ENCODE data around the gene HECW1.

The HECW1 gene

DNA sequence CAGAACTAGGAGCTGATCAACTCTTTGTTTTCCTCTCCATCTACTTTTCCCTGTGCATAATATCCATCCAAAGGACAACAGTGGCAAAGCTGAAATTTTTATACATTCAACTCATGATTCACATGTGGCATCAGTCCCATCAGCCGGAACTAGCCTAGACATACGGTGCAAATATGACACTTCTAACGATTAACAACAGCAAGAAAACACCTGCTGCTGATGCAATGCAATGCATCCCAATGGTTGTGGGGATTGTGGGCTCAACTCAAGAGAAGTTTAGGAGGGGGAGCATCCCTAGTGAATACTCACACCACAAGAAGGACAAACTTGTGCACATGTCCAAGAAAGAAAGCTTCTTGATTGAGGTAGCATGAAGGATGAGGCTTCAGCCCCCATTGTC is 449.9 kb downstream of the HECW1 start:
- no peak overlapping the region for H3K27ac ChIP-seq
- H3K27me3 ChIP-seq, result peaks cover 11% of the 10 kb centered on the region
- no peaks in the 10 kb centered on the region for H3K4me1 ChIP-seq (ENCODE audit: control insufficient read depth in 1 of 2, insufficient read depth in 1 of 2, low read depth in 1 of 2, low read length in 1 of 2)
- H3K36me3 ChIP-seq, result no peaks in the 10 kb centered on the region
- TF ChIP-seq, protein P1, sequence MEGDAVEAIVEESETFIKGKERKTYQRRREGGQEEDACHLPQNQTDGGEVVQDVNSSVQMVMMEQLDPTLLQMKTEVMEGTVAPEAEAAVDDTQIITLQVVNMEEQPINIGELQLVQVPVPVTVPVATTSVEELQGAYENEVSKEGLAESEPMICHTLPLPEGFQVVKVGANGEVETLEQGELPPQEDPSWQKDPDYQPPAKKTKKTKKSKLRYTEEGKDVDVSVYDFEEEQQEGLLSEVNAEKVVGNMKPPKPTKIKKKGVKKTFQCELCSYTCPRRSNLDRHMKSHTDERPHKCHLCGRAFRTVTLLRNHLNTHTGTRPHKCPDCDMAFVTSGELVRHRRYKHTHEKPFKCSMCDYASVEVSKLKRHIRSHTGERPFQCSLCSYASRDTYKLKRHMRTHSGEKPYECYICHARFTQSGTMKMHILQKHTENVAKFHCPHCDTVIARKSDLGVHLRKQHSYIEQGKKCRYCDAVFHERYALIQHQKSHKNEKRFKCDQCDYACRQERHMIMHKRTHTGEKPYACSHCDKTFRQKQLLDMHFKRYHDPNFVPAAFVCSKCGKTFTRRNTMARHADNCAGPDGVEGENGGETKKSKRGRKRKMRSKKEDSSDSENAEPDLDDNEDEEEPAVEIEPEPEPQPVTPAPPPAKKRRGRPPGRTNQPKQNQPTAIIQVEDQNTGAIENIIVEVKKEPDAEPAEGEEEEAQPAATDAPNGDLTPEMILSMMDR (IDR thresholded peaks at IDR 0.05), result no peak
- H3K4me3 ChIP-seq (ENCODE audit: low read depth in 1 of 2, low read length in 1 of 2), result no peak overlapping the region
- H3K9me3 ChIP-seq, result no peaks in the 10 kb centered on the region

- Histone ChIP-seq H3K27me3 (peaks cover 11% of the 10 kb centered on the region), H3K36me3 (no peaks in the 10 kb centered on the region), H3K9me3 (no peaks in the 10 kb centered on the region), H3K4me3 (ENCODE audit: low read depth in 1 of 2, low read length in 1 of 2) (no peak overlapping the region), H3K4me1 (ENCODE audit: control insufficient read depth in 1 of 2, insufficient read depth in 1 of 2, low read depth in 1 of 2, low read length in 1 of 2) (no peaks in the 10 kb centered on the region), H3K27ac (no peak overlapping the region)
- TF ChIP-seq, protein P1 (IDR thresholded peaks at IDR 0.05), result no peak
Measured at GRCh38 chr7:43565786-43566185, 453.3 kb downstream of the HECW1 start.

GRCh38 chr7:43568529-43568928 is 456.1 kb downstream of the HECW1 start:
- Histone ChIP-seq H3K4me1 (ENCODE audit: control insufficient read depth in 1 of 2, insufficient read depth in 1 of 2, low read depth in 1 of 2, low read length in 1 of 2) (peaks cover 8 to 16% of the 10 kb centered on the region in 2 experiments), H3K27ac (no peak overlapping the region)
- TF ChIP-seq, protein P1 (IDR thresholded peaks at IDR 0.05), result no peak

DNA sequence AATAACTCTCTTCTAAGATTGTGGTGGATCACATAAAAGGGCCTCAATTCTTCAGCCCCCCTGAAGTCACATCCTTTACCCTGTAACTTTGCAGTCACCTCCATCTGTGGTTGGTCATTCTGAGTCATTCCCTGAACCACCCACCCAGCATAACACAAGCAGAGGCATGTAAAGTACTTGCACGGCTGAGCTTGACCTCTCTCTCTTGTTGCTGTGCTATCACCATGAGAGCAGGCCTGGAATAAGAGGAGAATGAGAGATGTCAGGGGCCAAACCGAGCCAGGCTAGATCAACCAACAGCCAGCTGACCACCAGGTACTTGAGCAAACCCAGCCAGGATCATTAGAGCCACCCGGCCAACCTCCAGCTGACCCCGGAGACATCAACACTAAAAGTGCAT is 457.0 kb downstream of the HECW1 start:
- H3K36me3 ChIP-seq, result no peaks in the 10 kb centered on the region
- TF ChIP-seq, protein P1 (IDR thresholded peaks at IDR 0.05), result no peak
- no peak overlapping the region for H3K4me3 ChIP-seq (ENCODE audit: low read depth in 1 of 2, low read length in 1 of 2)
- H3K27ac ChIP-seq, result no peak overlapping the region
- peaks cover 2% of the 10 kb centered on the region for H3K27me3 ChIP-seq
- H3K9me3 ChIP-seq, result no peaks in the 10 kb centered on the region
- peaks cover 8 to 16% of the 10 kb centered on the region in 2 experiments for H3K4me1 ChIP-seq (ENCODE audit: control insufficient read depth in 1 of 2, insufficient read depth in 1 of 2, low read depth in 1 of 2, low read length in 1 of 2)

More at GRCh38 chr7:43568529-43568928, 456.1 kb downstream of the HECW1 start:
- H3K27me3 ChIP-seq, result peaks cover 10% of the 10 kb centered on the region
- no peaks in the 10 kb centered on the region for H3K36me3 ChIP-seq
- H3K9me3 ChIP-seq, result no peaks in the 10 kb centered on the region
- no peak overlapping the region for H3K4me3 ChIP-seq (ENCODE audit: low read depth in 1 of 2, low read length in 1 of 2)

DNA sequence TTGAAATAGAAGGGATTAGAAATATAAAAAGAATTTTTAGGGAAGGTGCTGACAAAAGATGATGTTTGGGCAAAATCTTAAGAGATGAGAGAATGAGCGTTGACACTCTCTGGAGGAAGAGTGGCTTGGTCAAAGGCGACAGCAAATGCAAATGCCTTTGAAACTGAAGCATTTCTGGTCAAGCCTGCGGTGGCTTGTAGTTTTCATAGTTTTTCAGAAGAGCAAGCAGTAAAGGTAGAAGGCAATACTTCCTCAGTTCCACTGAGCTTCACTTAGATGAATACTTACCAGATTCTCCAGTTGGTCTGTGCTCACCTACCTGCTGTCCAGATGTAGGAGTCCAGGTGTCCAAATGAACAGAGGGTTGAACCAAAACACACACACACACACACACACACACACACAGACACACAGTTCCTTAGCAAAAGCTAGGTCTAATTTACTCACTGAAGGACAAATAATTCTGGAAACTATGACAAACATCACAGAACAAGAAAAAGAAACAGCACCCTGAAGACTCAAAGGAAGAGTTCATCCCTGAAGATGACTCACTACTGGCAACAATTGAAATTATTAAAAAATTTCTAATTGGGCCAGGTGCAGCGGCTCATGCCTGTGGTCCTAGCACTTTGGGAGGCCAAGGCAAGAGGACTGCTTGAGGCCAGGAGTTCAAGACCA is 458.4 kb downstream of the HECW1 start:
- no peak overlapping the region for H3K27ac ChIP-seq
- H3K4me1 ChIP-seq (ENCODE audit: control insufficient read depth in 1 of 2, insufficient read depth in 1 of 2, low read depth in 1 of 2, low read length in 1 of 2), result peaks cover 8 to 16% of the 10 kb centered on the region in 2 experiments
- H3K9me3 ChIP-seq, result no peaks in the 10 kb centered on the region
- no peaks in the 10 kb centered on the region for H3K27me3 ChIP-seq
- H3K4me3 ChIP-seq (ENCODE audit: low read depth in 1 of 2, low read length in 1 of 2), result no peak overlapping the region
- no peaks in the 10 kb centered on the region for H3K36me3 ChIP-seq
- TF ChIP-seq, protein P1 (IDR thresholded peaks at IDR 0.05), result no peak
